ENCODE results near the gene PRKCB. TPM values are rescaled to one million over a fixed set of nuclear protein-coding genes. Genes with fewer than 3 reads are reported as not detected.
A peak's percentile ranks its signal among the peaks of the same experiment; 100 is the strongest.

The PRKCB gene
- total RNA-seq, 6 experiments from 2014 or later: not detected

- H3K4me3 Mint-ChIP-seq: no peak overlapping the region
- H3K9me3 Mint-ChIP-seq: no peaks in the 10 kb centered on the region
- peaks cover 11% of the 10 kb centered on the region for H3K4me1 Mint-ChIP-seq (ENCODE audit: low read depth)
- DNase-seq: peak; percentile 49
- H3K36me3 Mint-ChIP-seq (ENCODE audit: low read depth): no peaks in the 10 kb centered on the region
- peaks cover 4% of the 10 kb centered on the region; the same call in 1 of the 2 replicates for H3K27me3 Mint-ChIP-seq (ENCODE audit: insufficient read depth)
- TF ChIP-seq CTCF (IDR thresholded peaks at IDR 0.05): peak; percentile 79
- H3K27ac Mint-ChIP-seq: no peak overlapping the region
Observed at GRCh38 chr16:23801378-23801777, 34.4 kb upstream of the PRKCB start.

- Mint-ChIP-seq H3K36me3 (ENCODE audit: low read depth) (no peaks in the 10 kb centered on the region), H3K9me3 (no peaks in the 10 kb centered on the region), H3K4me3 (no peak overlapping the region), H3K4me1 (ENCODE audit: low read depth) (peaks cover 11% of the 10 kb centered on the region), H3K27ac (no peak overlapping the region), H3K27me3 (ENCODE audit: insufficient read depth) (peaks cover 2% of the 10 kb centered on the region; the same call in 1 of the 2 replicates)
- no peak for TF ChIP-seq CTCF (IDR thresholded peaks at IDR 0.05)
- DNase-seq: no peak
Observed at GRCh38 chr16:23802776-23803175, 33.0 kb upstream of the PRKCB start.

- Mint-ChIP-seq H3K27ac (no peak overlapping the region), H3K36me3 (ENCODE audit: low read depth) (no peaks in the 10 kb centered on the region)
Observed at GRCh38 chr16:23803591-23804123, 32.1 kb upstream of the PRKCB start.

GRCh38 chr16:23807028-23807427, 28.8 kb upstream of the PRKCB start:
- H3K9me3 Mint-ChIP-seq: no peaks in the 10 kb centered on the region
- peaks cover 11% of the 10 kb centered on the region for H3K4me1 Mint-ChIP-seq (ENCODE audit: low read depth)
- H3K27ac Mint-ChIP-seq: no peak overlapping the region
- H3K27me3 Mint-ChIP-seq (ENCODE audit: insufficient read depth): peaks cover 12% of the 10 kb centered on the region; the same call in 1 of the 2 replicates
- DNase-seq: no peak
- TF ChIP-seq CTCF (IDR thresholded peaks at IDR 0.05): no peak
- no peak overlapping the region for H3K4me3 Mint-ChIP-seq
- no peaks in the 10 kb centered on the region for H3K36me3 Mint-ChIP-seq (ENCODE audit: low read depth)

More at GRCh38 chr16:23803591-23804123, 32.1 kb upstream of the PRKCB start:
- Mint-ChIP-seq H3K4me3 (peak overlapping the region; percentile 64), H3K4me1 (ENCODE audit: low read depth) (peaks cover 11% of the 10 kb centered on the region), H3K27me3 (ENCODE audit: insufficient read depth) (no peaks in the 10 kb centered on the region; the same call in 1 of the 2 replicates), H3K9me3 (no peaks in the 10 kb centered on the region)
- peak; percentile 71 for TF ChIP-seq CTCF (IDR thresholded peaks at IDR 0.05)
- peak; percentile 16 for DNase-seq

- no peak for DNase-seq
- Mint-ChIP-seq H3K36me3 (ENCODE audit: low read depth) (no peaks in the 10 kb centered on the region), H3K27ac (no peak overlapping the region), H3K27me3 (ENCODE audit: insufficient read depth) (peaks cover 5% of the 10 kb centered on the region; the same call in 1 of the 2 replicates), H3K9me3 (no peaks in the 10 kb centered on the region), H3K4me1 (ENCODE audit: low read depth) (no peaks in the 10 kb centered on the region), H3K4me3 (no peak overlapping the region)
- TF ChIP-seq CTCF (IDR thresholded peaks at IDR 0.05): no peak
Observed at GRCh38 chr16:23821467-23821866, 14.3 kb upstream of the PRKCB start.
